Peyer's patch (tissue), 4 donors: ENCODE results near the gene KCP. TPM values are rescaled to one million over a fixed set of nuclear protein-coding genes. Genes with fewer than 3 reads are reported as not detected.

Experiments used
- DNase-seq, 3 donors: peaks; one replicate each; pipeline ENCODE4 v3.0.0-alpha.2; 2017 to 2019
- H3K27ac ChIP-seq, 4 donors: fragments of 200-600 bp; sonication (generic); one replicate each; pipeline ENCODE4 v1.5.1; 2016 to 2019
- H3K27me3 ChIP-seq, 2 donors: fragments of 200-600 bp; sonication (generic); one replicate each; pipeline ENCODE4 v1.5.1; 2019
- H3K36me3 ChIP-seq, 3 donors: fragments of 200-600 bp; sonication (generic); one replicate each; pipeline ENCODE4 v1.5.1; 2016 to 2019
- H3K4me1 ChIP-seq, 4 donors: fragments of 200-600 bp; sonication (generic); one replicate each; pipeline ENCODE4 v1.5.1; 2016 to 2019
- H3K4me3 ChIP-seq, 4 donors: fragments of 200-600 bp; sonication (generic); 1 replicate in 3 of 4; 2 replicates in 1 of 4; pipeline ENCODE4 v1.5.1; 2016 to 2019; ENCODE audit warnings: mild to moderate bottlenecking in 1 of 4
- H3K9me3 ChIP-seq, 4 donors: fragments of 200-600 bp; sonication (generic); one replicate each; pipeline ENCODE4 v1.5.1; 2016 to 2019; ENCODE audit warnings: mild to moderate bottlenecking in 1 of 4
- CTCF ChIP-seq, 6 experiments: fragments of 450-650 bp in 4 of 6; fragments of 200-600 bp in 2 of 6; sonication (generic) in 1 of 6; IDR thresholded peaks; one replicate each; pipeline ENCODE4 v1.5.1; 2017 to 2019; ENCODE audit warnings: antibody characterized with exemption in 6 of 6, mild to moderate bottlenecking in 3 of 6, moderate library complexity in 1 of 6
- POLR2A ChIP-seq, 2 donors: fragments of 450-650 bp; IDR thresholded peaks; one replicate each; pipeline ENCODE4 v1.5.1; 2017; ENCODE audit warnings: antibody characterized with exemption in 2 of 2, mild to moderate bottlenecking in 2 of 2, moderate library complexity in 2 of 2
- total RNA-seq, 4 donors: library from RNA; depleted of rRNA; stranded (reverse); fragments of >200 nt; gene quantifications; one replicate each; pipeline ENCODE4 v1.1.0, GENCODE V29; 2016

Gene KCP
- total RNA-seq, 4 donors from 2014 or later = 3.3 to 14.1 (median 6.7) TPM

GRCh38 chr7:128833946-128834325, 76.6 kb downstream of the KCP start:
- no peak for TF ChIP-seq CTCF (IDR thresholded peaks at IDR 0.05)
- TF ChIP-seq POLR2A (IDR thresholded peaks at IDR 0.05) = no peak
- no peak overlapping the region for H3K4me3 ChIP-seq
- H3K9me3 ChIP-seq = no peaks in the 10 kb centered on the region
- H3K27me3 ChIP-seq = peaks cover 0 to 8% of the 10 kb centered on the region in 2 donors
- peaks cover 0 to 23% (median 17%) of the 10 kb centered on the region in 4 donors for H3K4me1 ChIP-seq
- peaks cover 0 to 19% (median 0%) of the 10 kb centered on the region in 3 donors for H3K36me3 ChIP-seq
- peak overlapping the region in 3 of 4 donors; percentile 10 to 88 (median 72) for H3K27ac ChIP-seq
- DNase-seq = no peak

- peak overlapping the region; percentile 10 to 88 (median 58) for H3K27ac ChIP-seq
- DNase-seq = no peak
- peaks cover 0 to 14% (median 0%) of the 10 kb centered on the region in 3 donors for H3K36me3 ChIP-seq
- H3K9me3 ChIP-seq = no peaks in the 10 kb centered on the region
- H3K27me3 ChIP-seq = peaks cover 0 to 8% of the 10 kb centered on the region in 2 donors
- H3K4me3 ChIP-seq = peak overlapping the region in 1 of 4 donors; percentile 63
- TF ChIP-seq CTCF (IDR thresholded peaks at IDR 0.05) (no peak), POLR2A (IDR thresholded peaks at IDR 0.05) (no peak)
- peaks cover 0 to 23% (median 17%) of the 10 kb centered on the region in 4 donors for H3K4me1 ChIP-seq
Observed at GRCh38 chr7:128833148-128833945, 77.2 kb downstream of the KCP start.

- no peaks in the 10 kb centered on the region for H3K9me3 ChIP-seq
- H3K27me3 ChIP-seq = peaks cover 0 to 8% of the 10 kb centered on the region in 2 donors
- no peak for DNase-seq
- peak overlapping the region in 1 of 4 donors; percentile 63 for H3K4me3 ChIP-seq
- peaks cover 0 to 23% (median 17%) of the 10 kb centered on the region in 4 donors for H3K4me1 ChIP-seq
- peak overlapping the region in 3 of 4 donors; percentile 43 to 88 (median 72) for H3K27ac ChIP-seq
- TF ChIP-seq POLR2A (IDR thresholded peaks at IDR 0.05) = no peak
- no peak for TF ChIP-seq CTCF (IDR thresholded peaks at IDR 0.05)
- H3K36me3 ChIP-seq = peaks cover 0 to 8% (median 0%) of the 10 kb centered on the region in 3 donors
Observed at GRCh38 chr7:128832880-128833147, 77.7 kb downstream of the KCP start.

- peaks cover 0 to 8% of the 10 kb centered on the region in 2 donors for H3K27me3 ChIP-seq
- H3K36me3 ChIP-seq = peaks cover 0 to 3% (median 0%) of the 10 kb centered on the region in 3 donors
- peak overlapping the region; percentile 31 to 88 (median 58) for H3K27ac ChIP-seq
- no peaks in the 10 kb centered on the region for H3K9me3 ChIP-seq
- DNase-seq = no peak
- peaks cover 0 to 23% (median 17%) of the 10 kb centered on the region in 4 donors for H3K4me1 ChIP-seq
- peak overlapping the region in 1 of 4 donors; percentile 63 for H3K4me3 ChIP-seq
- TF ChIP-seq POLR2A (IDR thresholded peaks at IDR 0.05) (no peak), CTCF (IDR thresholded peaks at IDR 0.05) (no peak)
Observed at GRCh38 chr7:128831994-128832879, 78.3 kb downstream of the KCP start.

GRCh38 chr7:128831178-128831993, 79.1 kb downstream of the KCP start:
- no peak for TF ChIP-seq CTCF (IDR thresholded peaks at IDR 0.05)
- TF ChIP-seq POLR2A (IDR thresholded peaks at IDR 0.05) = no peak
- Histone ChIP-seq H3K27me3 (peaks cover 0 to 8% of the 10 kb centered on the region in 2 donors), H3K36me3 (no peaks in the 10 kb centered on the region), H3K4me3 (peak overlapping the region in 3 of 4 donors; percentile 55 to 63 (median 58)), H3K27ac (peak overlapping the region in 3 of 4 donors; percentile 31 to 88 (median 72)), H3K9me3 (no peaks in the 10 kb centered on the region), H3K4me1 (peaks cover 0 to 23% (median 17%) of the 10 kb centered on the region in 4 donors)
- DNase-seq = no peak
